GM12891 (cell line): ENCODE measurements around the gene SPATA13.
"Not testable (repeated sequence)": the region's sequence is repeated elsewhere in the genome, so short reads cannot be mapped to it uniquely, and the experiment has no call there.

Experiments used
- DNase-seq: peaks from one replicate; pipeline ENCODE4 v3.0.0; 2011; ENCODE audit warnings: low spot score; ENCODE audit not compliant: insufficient read length
- FAIRE-seq: peaks from 2 replicates; lab custom pipeline; 2011; peaks lifted over from hg19 to GRCh38; lab: Jason Lieb, UNC
- PAX5 ChIP-seq: IDR thresholded peaks from 2 replicates; pipeline ENCODE4 v1.6.1; 2011; ENCODE audit warnings: low read length, moderate library complexity, mild to moderate bottlenecking; ENCODE audit not compliant: insufficient read depth, severe bottlenecking
- POLR2A ChIP-seq: IDR thresholded peaks from 2 replicates; pipeline ENCODE4 v1.6.1; 2011; ENCODE audit warnings: low read depth, low read length, control low read depth
- POLR2AphosphoS5 ChIP-seq: IDR thresholded peaks from 2 replicates; pipeline ENCODE4 v1.6.1; 2011; ENCODE audit warnings: low read depth, low read length, control low read depth
- POU2F2 ChIP-seq: IDR thresholded peaks from 2 replicates; pipeline ENCODE4 v1.6.1; 2011; ENCODE audit warnings: low read depth, mild to moderate bottlenecking, control low read depth, low read length, moderate library complexity
- SPI1 ChIP-seq: IDR thresholded peaks from 2 replicates; pipeline ENCODE4 v1.6.1; 2011; ENCODE audit warnings: low read depth, low read length, control low read depth
- TAF1 ChIP-seq: IDR thresholded peaks from 2 replicates; pipeline ENCODE4 v1.6.1; 2011; ENCODE audit warnings: low read depth, low read length, control low read depth

The SPATA13 gene

DNA sequence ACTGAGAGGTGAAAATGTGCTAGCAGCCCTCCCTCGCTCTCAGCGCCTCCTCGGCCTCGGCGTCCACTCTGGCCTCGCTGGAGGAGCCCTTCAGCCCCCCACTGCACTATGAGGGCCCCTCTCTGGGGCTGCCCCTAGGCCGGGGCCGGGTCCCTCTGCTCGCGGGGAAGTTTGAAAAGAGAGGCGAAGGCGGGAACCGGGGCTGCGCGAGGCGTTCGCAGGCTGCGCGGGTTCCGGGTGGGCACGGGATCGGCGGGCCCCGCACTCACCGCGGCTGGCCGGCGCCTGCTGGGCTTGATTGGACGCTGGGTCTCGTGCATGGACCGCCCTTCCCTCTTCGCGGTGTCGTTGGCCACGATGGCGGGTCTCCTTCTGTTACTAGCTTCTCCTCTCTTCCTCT is 178.2 kb downstream of the SPATA13 start:
- DNase-seq (no peak), FAIRE-seq (no peak)
- TF ChIP-seq PAX5 (no peak), POU2F2 (no peak), POLR2A (no peak), TAF1 (no peak), SPI1 (no peak), POLR2AphosphoS5 (no peak)

DNA sequence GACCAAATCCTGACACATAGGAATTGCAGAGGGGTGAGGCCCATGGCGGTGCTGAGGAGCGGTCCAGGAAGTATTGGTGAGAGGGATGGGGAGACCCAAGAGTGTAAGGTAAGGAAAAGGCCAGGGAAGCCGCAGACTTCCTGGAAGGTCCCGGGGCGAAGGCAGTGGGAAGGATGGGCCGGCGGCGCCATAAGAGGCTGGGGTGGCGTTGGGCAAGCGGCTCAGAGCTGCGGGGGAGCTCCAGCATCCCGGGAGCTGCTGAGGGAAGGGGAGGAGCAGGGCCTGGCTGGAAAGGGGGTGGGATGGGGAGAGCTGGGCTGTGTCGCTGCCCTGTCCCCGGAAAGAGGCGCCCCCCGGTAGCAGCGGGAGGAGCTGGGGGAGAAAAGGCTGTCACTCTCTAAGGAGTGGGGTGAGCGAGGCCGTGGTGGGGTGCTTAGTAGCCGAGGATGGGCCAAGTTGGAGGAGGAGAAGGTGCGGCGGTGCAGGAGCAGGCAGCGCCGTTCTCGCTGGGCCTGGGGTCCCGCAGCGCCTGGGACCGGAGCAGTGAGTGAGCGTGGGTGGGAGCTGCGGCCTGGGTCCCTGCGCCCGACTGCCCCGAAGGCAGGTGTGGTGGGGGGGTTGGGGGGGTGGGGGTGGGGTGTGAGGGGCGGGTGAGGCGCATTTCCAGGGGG is 179.6 kb downstream of the SPATA13 start:
- TF ChIP-seq POU2F2, result no peak
- TF ChIP-seq POLR2AphosphoS5, result no peak
- TF ChIP-seq TAF1, result no peak
- no peak for TF ChIP-seq SPI1
- no peak for TF ChIP-seq PAX5
- no peak for TF ChIP-seq POLR2A
- DNase-seq, result no peak
- no peak for FAIRE-seq

DNA sequence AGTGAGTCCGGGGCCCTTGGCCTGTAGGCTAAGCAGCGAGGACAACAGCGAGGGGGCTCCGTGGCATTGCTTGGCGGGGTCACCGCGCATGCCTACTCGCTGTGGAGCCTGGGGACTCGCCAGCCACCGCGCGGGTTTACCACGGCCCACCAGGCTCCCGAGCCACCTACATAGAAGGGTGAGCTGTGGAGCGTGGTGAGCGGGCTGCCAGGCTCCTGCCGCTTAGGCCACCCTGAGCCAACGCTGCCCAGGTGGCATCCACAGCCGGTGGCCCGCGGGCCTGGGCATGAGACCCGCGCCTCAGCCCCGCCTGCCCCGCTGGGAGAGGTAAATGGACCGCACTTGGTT is 180.1 kb downstream of the SPATA13 start:
- FAIRE-seq (no peak), DNase-seq (no peak)
- no peak for TF ChIP-seq PAX5
- no peak for TF ChIP-seq TAF1
- TF ChIP-seq POLR2AphosphoS5, result no peak
- no peak for TF ChIP-seq SPI1
- no peak for TF ChIP-seq POLR2A
- TF ChIP-seq POU2F2, result no peak

DNA sequence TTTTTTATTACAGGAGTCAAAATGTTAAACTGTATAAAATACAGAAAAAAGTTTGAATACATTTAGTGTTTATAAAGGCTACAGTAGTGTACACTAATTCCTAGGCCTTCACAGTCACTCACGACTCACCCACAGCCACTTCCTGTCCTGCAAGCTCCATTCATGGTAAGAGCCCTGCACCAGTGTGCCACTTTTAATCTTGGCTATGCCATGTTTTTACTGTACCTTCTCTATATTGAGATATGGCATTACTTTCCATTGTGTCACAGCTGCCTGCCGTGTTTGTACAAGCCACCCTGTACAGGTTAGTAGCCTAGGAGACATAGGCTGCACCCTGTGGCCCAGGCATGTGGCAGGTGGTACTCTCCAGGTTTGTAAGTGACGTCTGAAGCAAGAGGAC is 180.9 kb downstream of the SPATA13 start:
- DNase-seq (no peak), FAIRE-seq (no peak)
- TF ChIP-seq SPI1 (no peak), TAF1 (no peak), PAX5 (no peak), POLR2A (no peak)

DNA sequence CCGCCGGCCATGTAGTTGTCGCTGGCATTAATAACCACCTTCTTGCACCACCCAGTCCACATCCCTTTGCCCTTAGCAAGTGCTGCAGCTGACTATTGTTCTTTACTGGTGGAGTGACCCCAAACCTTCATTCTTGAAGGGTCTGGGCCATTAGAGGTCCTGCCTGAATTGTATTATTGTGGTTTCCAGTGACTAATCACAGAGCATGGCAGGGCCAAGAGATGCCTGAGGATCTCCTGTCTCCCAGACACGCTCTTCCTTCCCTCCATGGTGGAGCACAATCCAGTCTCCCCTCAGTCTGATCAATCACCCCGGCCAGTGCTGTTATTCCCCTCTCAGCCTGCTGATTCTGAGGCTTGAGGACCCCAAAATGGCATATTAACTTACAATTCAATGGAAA is 187.9 kb downstream of the SPATA13 start:
- FAIRE-seq (no peak), DNase-seq (no peak)
- TF ChIP-seq TAF1 (no peak), POU2F2 (no peak), POLR2AphosphoS5 (no peak), POLR2A (no peak), PAX5 (no peak), SPI1 (no peak)

DNA sequence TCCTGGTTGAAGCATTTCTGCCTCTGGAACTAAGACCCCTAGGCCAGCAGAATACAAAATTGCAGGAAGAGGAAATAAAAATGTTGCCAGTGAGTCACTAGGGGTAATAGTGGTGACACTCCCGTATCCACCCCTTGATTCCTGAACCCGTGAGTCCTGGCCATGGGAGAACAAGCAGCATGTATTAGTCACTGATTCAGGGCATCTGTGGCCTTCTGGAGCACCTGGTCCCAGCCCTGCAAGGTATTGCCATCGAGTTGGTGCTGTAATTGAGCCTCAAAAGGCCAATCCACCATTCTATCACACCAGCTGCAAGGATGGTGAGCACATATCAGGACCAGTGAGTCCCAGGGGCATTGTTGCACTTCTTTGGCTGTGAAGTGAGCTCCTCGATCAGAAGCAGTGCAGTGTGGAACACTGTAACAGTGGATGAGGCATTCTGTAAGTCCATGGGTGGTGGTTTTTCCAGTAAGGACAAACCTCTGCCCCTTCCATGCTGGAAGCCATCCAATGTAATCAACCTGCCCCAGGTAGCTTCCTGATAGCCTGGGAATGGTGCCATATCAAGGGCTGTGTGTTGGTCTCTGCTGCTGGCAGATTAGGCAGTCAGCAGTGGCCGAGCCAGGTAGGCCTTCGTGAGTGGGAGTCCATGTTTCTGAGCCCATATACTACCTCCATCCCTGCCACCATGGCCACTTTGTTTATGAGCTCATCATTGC is 188.4 kb downstream of the SPATA13 start:
- TF ChIP-seq SPI1, result no peak
- no peak for TF ChIP-seq PAX5
- FAIRE-seq (no peak), DNase-seq (no peak)

DNA sequence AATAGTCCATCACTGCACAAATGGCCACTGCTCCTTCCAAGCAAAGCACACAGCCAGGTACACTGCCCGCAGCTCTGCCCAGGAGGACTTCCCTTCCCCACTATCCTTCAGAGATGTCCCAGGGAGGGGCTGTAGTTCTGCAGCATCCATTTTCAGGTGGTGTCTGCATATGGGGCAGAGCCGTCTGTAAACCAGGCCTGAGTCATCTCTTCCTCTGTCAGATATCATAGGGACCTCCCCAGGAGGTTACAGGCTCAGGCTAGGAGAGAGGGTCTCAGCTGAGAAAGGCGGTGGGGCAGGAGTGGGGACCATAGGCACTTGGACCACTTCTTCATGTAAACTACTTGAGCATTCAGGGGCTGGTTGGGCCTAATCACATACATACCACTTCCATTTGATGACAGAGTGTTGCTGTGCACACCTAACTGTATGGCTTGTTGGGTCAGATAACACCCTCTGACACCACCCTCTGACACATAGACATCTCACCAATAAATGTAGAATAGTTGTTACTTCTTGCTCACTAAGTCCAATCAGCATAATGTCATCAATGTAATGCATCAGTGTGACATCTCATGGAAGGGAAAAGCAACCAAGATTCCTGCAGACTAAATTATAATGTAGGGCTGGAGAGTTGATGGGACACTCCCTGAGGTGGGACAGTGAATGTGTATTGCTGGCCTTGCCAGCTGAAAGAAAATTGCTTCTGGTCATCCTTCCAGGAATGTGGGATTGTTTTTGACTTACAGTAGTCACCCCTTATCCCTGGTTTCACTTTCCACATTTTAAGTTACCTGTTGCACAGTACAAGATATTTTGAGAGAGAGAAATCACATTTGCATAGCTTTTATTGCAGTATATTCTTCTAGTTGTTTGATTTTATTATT is 189.5 kb downstream of the SPATA13 start:
- FAIRE-seq, result peak; percentile 86

DNA sequence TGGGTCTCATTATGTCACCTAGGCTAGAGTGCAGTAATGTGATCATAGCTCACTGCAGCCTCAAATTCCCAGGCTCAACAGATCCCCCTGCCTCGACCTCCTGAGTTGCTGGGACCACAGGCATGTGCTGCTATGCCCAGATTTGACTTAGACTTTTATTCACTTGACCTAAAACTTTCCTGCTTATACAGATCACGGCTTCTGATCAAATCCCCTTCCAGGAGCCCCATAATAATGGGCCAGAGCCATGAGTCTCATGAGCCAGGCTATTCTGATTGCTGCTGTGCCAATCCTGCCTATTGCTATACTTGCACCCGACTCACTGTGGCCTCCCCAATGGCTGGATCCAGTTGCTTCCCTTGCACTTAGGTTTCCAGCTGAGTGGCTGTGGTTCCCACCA is 190.9 kb downstream of the SPATA13 start:
- DNase-seq (no peak), FAIRE-seq (no peak)
- no peak for TF ChIP-seq POLR2AphosphoS5
- no peak for TF ChIP-seq TAF1
- TF ChIP-seq POLR2A, result no peak
- no peak for TF ChIP-seq PAX5
- TF ChIP-seq SPI1, result no peak
- no peak for TF ChIP-seq POU2F2

More for the DNA sequence above, 189.5 kb downstream of the SPATA13 start:
- not testable (repeated sequence) for DNase-seq

DNA sequence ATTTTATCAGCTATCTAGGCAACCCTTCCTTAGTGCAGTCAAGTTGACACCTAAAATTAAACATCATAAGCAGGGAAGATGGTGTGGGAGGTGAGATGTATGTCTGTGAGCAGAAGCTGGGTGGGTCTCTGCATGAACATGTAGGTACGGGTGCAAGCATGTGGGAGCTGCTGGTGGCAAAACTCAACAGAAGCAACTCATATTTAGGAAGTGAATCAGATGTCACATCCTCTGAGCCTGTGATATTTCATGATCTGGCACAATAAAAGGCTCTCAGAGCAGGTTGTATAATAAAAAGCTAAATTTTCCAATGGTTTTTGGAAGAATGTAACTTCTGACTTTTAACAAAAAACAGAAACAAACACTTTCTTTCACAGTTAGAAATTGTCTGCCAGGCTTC is 193.2 kb downstream of the SPATA13 start:
- no peak for TF ChIP-seq PAX5
- TF ChIP-seq SPI1, result no peak
- TF ChIP-seq TAF1, result no peak
- no peak for TF ChIP-seq POLR2A
- TF ChIP-seq POU2F2, result no peak
- FAIRE-seq (no peak), DNase-seq (no peak)
